Body of pancreas (tissue), 4 donors: Measurements from ENCODE around the gene MND1.

Source experiments
- POLR2A ChIP-seq, 3 donors: fragments of 450-650 bp; IDR thresholded peaks; one replicate each; pipeline ENCODE4 v1.6.1; 2016; ENCODE audit warnings: antibody characterized with exemption in 3 of 3, mild to moderate bottlenecking in 2 of 3
- TF ChIP-seq, protein P1 (sequence below), 7 experiments: fragments of 450-650 bp in 4 of 7; fragments of 200-600 bp in 3 of 7; sonication (generic) in 3 of 7; IDR thresholded peaks; one replicate each; pipeline ENCODE4 v1.5.1; 2016 to 2019; ENCODE audit warnings: antibody characterized with exemption in 7 of 7

DNA sequence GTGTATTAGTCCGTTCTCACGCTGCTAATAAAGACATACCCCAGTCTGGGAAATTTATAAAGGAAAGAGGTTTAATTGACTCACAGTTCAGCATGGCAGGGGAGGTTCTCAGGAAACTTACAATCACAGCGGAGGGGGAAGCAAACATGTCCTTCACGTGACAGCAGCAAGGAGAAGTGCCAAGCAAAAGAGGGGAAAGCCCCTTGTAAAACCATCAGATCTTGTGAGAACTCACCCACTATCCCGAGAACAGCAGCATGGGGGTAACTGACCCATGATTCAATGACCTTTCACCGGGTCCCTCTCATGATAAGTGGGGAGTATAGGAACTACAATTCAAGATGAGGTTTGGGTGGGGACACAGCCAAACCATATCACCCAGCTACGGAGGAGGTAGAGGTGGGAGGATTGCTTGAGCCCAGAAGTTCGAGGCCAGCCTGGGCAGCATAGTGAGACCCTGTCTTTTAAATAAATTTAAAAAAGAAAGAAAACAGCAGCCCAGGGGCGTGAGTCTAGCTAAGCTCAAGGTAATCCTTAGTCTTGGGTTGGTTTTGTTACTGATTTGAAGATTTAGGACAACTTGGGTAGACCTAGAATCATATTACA lies 75.3 kb downstream of the MND1 start:
- TF ChIP-seq POLR2A (IDR thresholded peaks at IDR 0.05), result no peak
- TF ChIP-seq, protein P1, sequence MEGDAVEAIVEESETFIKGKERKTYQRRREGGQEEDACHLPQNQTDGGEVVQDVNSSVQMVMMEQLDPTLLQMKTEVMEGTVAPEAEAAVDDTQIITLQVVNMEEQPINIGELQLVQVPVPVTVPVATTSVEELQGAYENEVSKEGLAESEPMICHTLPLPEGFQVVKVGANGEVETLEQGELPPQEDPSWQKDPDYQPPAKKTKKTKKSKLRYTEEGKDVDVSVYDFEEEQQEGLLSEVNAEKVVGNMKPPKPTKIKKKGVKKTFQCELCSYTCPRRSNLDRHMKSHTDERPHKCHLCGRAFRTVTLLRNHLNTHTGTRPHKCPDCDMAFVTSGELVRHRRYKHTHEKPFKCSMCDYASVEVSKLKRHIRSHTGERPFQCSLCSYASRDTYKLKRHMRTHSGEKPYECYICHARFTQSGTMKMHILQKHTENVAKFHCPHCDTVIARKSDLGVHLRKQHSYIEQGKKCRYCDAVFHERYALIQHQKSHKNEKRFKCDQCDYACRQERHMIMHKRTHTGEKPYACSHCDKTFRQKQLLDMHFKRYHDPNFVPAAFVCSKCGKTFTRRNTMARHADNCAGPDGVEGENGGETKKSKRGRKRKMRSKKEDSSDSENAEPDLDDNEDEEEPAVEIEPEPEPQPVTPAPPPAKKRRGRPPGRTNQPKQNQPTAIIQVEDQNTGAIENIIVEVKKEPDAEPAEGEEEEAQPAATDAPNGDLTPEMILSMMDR (IDR thresholded peaks at IDR 0.05), result no peak
